Thoracic aorta (tissue), 2 donors: ENCODE data around the gene RNF8. TPM values are rescaled to one million over a fixed set of nuclear protein-coding genes. Genes with fewer than 3 reads are reported as not detected.
A peak's percentile ranks its signal among the peaks of the same experiment; 100 is the strongest.

Source experiments
- ATAC-seq: fragments of 150-250 bp; one replicate; pipeline ENCODE4 v1.8.0; 2017; ENCODE audit warnings: low read depth; ENCODE audit not compliant: insufficient number of reproducible peaks, low FRiP score
- DNase-seq: peaks from one replicate; pipeline ENCODE4 v3.0.0-alpha.2; 2020; ENCODE audit warnings: low spot score
- H3K27ac ChIP-seq, 2 donors: fragments of 200-600 bp; sonication (generic); 1 replicate in 1 of 2; 2 replicates in 1 of 2; pipeline ENCODE4 v1.5.1; 2016; ENCODE audit warnings: mild to moderate bottlenecking in 2 of 2, moderate library complexity in 2 of 2
- H3K27me3 ChIP-seq: fragments of 200-600 bp; sonication (generic); replicated peaks from 2 replicates; pipeline ENCODE4 v1.6.0; 2016; ENCODE audit warnings: mild to moderate bottlenecking; ENCODE audit not compliant: insufficient read depth
- H3K36me3 ChIP-seq: fragments of 200-600 bp; sonication (generic); one replicate; pipeline ENCODE4 v1.5.1; 2016
- H3K4me1 ChIP-seq, 2 donors: fragments of 200-600 bp; sonication (generic); 1 replicate in 1 of 2; 2 replicates in 1 of 2; pipeline versions ENCODE4 v1.5.1 to v1.6.0; 2016; ENCODE audit warnings: low read depth in 2 of 2, mild to moderate bottlenecking in 1 of 2; ENCODE audit not compliant: control insufficient read depth in 1 of 2
- H3K4me3 ChIP-seq: fragments of 200-600 bp; sonication (generic); 2 replicates; pipeline ENCODE4 v1.5.1; 2016; ENCODE audit warnings: mild to moderate bottlenecking
- H3K9me3 ChIP-seq: fragments of 200-600 bp; sonication (generic); 2 replicates; pipeline ENCODE4 v1.5.1; 2016
- CTCF ChIP-seq: fragments of 200-600 bp; sonication (generic); IDR thresholded peaks from one replicate; pipeline ENCODE4 v1.5.1; 2019; ENCODE audit warnings: antibody characterized with exemption
- total RNA-seq, 2 donors: library from RNA; depleted of rRNA; stranded (reverse); fragments of >200 nt; gene quantifications; one replicate each; pipeline versions ENCODE4 v1.1.0 to v1.2.3, GENCODE V29; 2016

The RNF8 gene
- total RNA-seq, 2 donors from 2014 or later: 10.0 to 16.6 TPM

GRCh38 chr6:37308069-37308815 lies 45.5 kb upstream of the RNF8 start:
- peak; percentile 69 for ATAC-seq
- Histone ChIP-seq H3K27me3 (no peaks in the 10 kb centered on the region), H3K4me3 (no peak overlapping the region), H3K27ac (peak overlapping the region; percentile 68 to 69), H3K4me1 (peaks cover 8 to 19% of the 10 kb centered on the region in 2 donors), H3K36me3 (peaks cover 5% of the 10 kb centered on the region), H3K9me3 (no peaks in the 10 kb centered on the region)
- no peak for TF ChIP-seq CTCF
- no peak for DNase-seq

GRCh38 chr6:37309046-37309445 lies 44.7 kb upstream of the RNF8 start:
- ATAC-seq (no peak), DNase-seq (no peak)
- no peak for TF ChIP-seq CTCF
- Histone ChIP-seq H3K27ac (peak overlapping the region; percentile 68 to 69), H3K9me3 (no peaks in the 10 kb centered on the region), H3K27me3 (no peaks in the 10 kb centered on the region), H3K4me1 (peaks cover 8 to 19% of the 10 kb centered on the region in 2 donors), H3K36me3 (peaks cover 10% of the 10 kb centered on the region), H3K4me3 (no peak overlapping the region)

- ATAC-seq (no peak), DNase-seq (no peak)
- TF ChIP-seq CTCF: no peak
- Histone ChIP-seq H3K4me1 (peaks cover 8 to 19% of the 10 kb centered on the region in 2 donors), H3K27ac (peak overlapping the region in 1 of 2 donors; percentile 69), H3K9me3 (no peaks in the 10 kb centered on the region), H3K36me3 (peaks cover 14% of the 10 kb centered on the region), H3K4me3 (no peak overlapping the region), H3K27me3 (no peaks in the 10 kb centered on the region)
These were observed 44.1 kb upstream of the RNF8 start for GRCh38 chr6:37309692-37310091.

- H3K27ac ChIP-seq: no peak overlapping the region
- peaks cover 8 to 19% of the 10 kb centered on the region in 2 donors for H3K4me1 ChIP-seq
- DNase-seq (no peak), ATAC-seq (no peak)
- no peaks in the 10 kb centered on the region for H3K9me3 ChIP-seq
- peaks cover 26% of the 10 kb centered on the region for H3K36me3 ChIP-seq
- TF ChIP-seq CTCF: no peak
- H3K4me3 ChIP-seq: no peak overlapping the region
- no peaks in the 10 kb centered on the region for H3K27me3 ChIP-seq
These were observed 42.8 kb upstream of the RNF8 start for GRCh38 chr6:37310966-37311365.

- TF ChIP-seq CTCF: no peak
These were observed 41.9 kb upstream of the RNF8 start for GRCh38 chr6:37311741-37312473.

More at GRCh38 chr6:37311741-37312473, 41.9 kb upstream of the RNF8 start:
- Histone ChIP-seq H3K36me3 (peaks cover 33% of the 10 kb centered on the region), H3K27me3 (no peaks in the 10 kb centered on the region), H3K4me3 (no peak overlapping the region), H3K4me1 (peaks cover 8 to 19% of the 10 kb centered on the region in 2 donors), H3K27ac (no peak overlapping the region), H3K9me3 (no peaks in the 10 kb centered on the region)
- DNase-seq: no peak
- no peak for ATAC-seq
